ENCODE measurements around the gene FAM107B. TPM values are rescaled to one million over a fixed set of nuclear protein-coding genes. Genes with fewer than 3 reads are reported as not detected.

The FAM107B gene
- polyA plus RNA-seq, 2 donors: 9.0 to 24.2 TPM

DNA sequence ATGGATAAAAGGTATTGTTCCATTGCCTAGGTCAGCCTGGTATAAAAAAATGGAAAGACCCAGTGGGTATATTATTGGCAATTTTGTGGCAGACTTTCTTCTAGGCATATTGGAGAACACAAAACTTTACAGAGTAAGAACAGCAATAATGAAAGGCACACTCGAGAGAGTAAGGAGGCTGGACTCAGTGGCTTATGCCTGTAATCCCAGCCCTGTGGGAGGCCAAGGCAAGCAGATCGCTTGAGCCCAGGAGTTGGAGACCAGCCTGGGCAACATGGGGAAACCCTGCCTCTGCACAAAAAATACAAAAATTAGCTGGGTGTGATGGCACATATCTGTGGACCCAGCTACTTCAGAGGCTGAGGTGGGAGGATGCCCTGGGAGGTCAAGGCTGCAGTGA is 158.2 kb downstream of the FAM107B start:
- H3K36me3 ChIP-seq (ENCODE audit: control insufficient read depth in 2 of 2, insufficient read depth in 2 of 2, low read length in 1 of 2): no peaks in the 10 kb centered on the region
- H3K4me1 ChIP-seq (ENCODE audit: control insufficient read depth in 2 of 2, insufficient read depth in 2 of 2, low read length in 1 of 2): no peaks in the 10 kb centered on the region
- H3K4me3 ChIP-seq (ENCODE audit: low read depth in 1 of 2, low read length in 2 of 2): no peak overlapping the region
- no peaks in the 10 kb centered on the region for H3K27me3 ChIP-seq (ENCODE audit: control insufficient read depth in 1 of 2, insufficient read depth in 2 of 2, low read length in 2 of 2)
- H3K9me3 ChIP-seq (ENCODE audit: control insufficient read depth in 2 of 2, insufficient read depth in 1 of 2, low read depth in 1 of 2, low read length in 1 of 2): no peaks in the 10 kb centered on the region
- H3K27ac ChIP-seq (ENCODE audit: low read depth in 2 of 2, low read length in 1 of 2): no peak overlapping the region
- WGBS, 2 donors: 87 to 95% methylated on average over 2 of the region's 2 CpGs

DNA sequence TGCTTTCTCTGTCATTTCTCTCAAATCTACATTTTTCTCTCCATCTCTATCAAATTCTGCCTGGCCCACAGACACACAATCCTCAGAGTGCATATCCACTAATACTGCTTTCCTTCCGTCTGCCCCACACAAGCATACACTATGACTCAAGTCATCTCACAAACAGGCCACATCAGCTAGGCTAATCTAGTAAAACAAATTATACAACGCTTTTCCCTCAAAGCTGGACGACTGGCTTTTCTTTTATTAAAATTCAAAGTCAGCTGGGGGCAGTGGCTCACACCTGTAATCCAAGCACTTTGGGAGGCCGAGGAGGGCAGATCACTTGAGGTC is 161.1 kb downstream of the FAM107B start:
- Histone ChIP-seq H3K27me3 (ENCODE audit: control insufficient read depth in 1 of 2, insufficient read depth in 2 of 2, low read length in 2 of 2) (no peaks in the 10 kb centered on the region), H3K9me3 (ENCODE audit: control insufficient read depth in 2 of 2, insufficient read depth in 1 of 2, low read depth in 1 of 2, low read length in 1 of 2) (no peaks in the 10 kb centered on the region), H3K4me1 (ENCODE audit: control insufficient read depth in 2 of 2, insufficient read depth in 2 of 2, low read length in 1 of 2) (no peaks in the 10 kb centered on the region), H3K27ac (ENCODE audit: low read depth in 2 of 2, low read length in 1 of 2) (no peak overlapping the region), H3K36me3 (ENCODE audit: control insufficient read depth in 2 of 2, insufficient read depth in 2 of 2, low read length in 1 of 2) (no peaks in the 10 kb centered on the region), H3K4me3 (ENCODE audit: low read depth in 1 of 2, low read length in 2 of 2) (no peak overlapping the region)
- WGBS, 2 donors: 81 to 90% methylated on average over 4 of the region's 4 CpGs

DNA sequence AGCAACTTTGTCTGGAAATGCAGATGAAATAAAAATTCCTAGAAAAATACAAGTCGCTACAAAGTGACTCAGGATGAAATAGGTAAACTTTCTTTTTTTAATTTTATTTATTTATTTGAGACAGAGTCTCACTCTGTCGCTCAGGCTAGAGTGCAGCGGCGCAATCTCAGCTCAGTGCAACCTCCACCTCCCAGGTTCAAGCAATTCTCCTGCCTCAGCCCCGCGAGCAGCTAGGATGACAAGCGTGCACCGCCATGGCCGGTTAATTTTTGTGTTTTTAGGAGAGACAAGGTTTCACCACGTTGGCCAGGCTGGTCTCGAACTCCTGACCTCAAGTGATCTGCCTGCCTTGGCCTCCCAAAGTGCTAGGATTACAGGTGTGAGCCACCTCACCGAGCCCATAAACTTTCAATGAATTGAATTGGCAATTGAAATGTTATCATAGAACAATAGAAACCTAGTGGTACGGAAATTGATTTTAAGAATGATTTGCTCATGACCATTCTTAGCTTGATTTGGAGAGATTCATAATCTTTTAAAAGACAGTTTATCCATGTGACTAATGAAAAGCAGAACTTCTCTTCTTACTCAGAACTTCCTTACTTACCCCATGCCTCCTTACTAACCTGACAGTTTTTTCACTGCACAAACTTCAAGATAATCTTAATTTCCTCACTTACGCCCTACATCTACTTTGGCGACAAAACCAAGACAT is 161.7 kb downstream of the FAM107B start:
- Histone ChIP-seq H3K9me3 (ENCODE audit: control insufficient read depth in 2 of 2, insufficient read depth in 1 of 2, low read depth in 1 of 2, low read length in 1 of 2) (no peaks in the 10 kb centered on the region), H3K27me3 (ENCODE audit: control insufficient read depth in 1 of 2, insufficient read depth in 2 of 2, low read length in 2 of 2) (no peaks in the 10 kb centered on the region), H3K27ac (ENCODE audit: low read depth in 2 of 2, low read length in 1 of 2) (no peak overlapping the region), H3K36me3 (ENCODE audit: control insufficient read depth in 2 of 2, insufficient read depth in 2 of 2, low read length in 1 of 2) (no peaks in the 10 kb centered on the region), H3K4me1 (ENCODE audit: control insufficient read depth in 2 of 2, insufficient read depth in 2 of 2, low read length in 1 of 2) (no peaks in the 10 kb centered on the region), H3K4me3 (ENCODE audit: low read depth in 1 of 2, low read length in 2 of 2) (no peak overlapping the region)
- WGBS, 2 donors: 92 to 95% methylated on average over 15 of the region's 15 CpGs

DNA sequence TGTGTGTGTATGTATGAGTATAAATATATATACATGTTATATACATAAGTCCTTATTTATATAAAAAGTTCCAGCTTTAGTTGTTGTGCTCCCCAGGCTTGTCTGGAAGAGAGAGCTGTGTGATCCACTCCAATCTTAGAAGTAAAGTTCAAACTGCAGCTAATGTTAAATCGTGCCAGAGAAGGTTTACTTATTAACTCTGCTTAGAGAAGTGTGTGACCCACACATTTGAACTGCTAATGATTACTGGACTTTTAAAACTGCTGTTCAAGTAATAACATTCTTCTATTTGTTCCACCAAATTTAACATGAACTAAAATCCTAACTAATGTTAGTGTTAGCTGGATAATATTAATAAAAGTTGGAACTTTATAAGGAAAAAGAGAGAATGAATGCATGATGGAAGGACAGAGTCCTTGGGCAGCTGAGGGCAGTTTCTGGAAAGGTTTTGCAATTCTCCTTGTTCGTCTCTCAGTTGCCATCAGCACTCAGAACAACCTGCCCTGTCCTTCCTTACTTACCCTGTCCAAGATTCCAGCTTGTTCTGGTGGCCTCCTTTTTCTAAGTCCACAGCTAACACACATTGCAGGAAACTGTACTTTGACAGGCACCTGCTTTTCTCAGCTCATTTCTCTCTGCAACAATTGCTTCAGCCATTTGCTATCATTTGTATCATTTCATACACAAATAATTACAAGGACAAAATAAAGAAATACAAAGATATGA is 162.6 kb downstream of the FAM107B start:
- 14% methylated on average over 2 of the region's 2 CpGs for WGBS, 2 donors
- H3K27ac ChIP-seq (ENCODE audit: low read depth in 2 of 2, low read length in 1 of 2): no peak overlapping the region
- no peak overlapping the region for H3K4me3 ChIP-seq (ENCODE audit: low read depth in 1 of 2, low read length in 2 of 2)
- no peaks in the 10 kb centered on the region for H3K36me3 ChIP-seq (ENCODE audit: control insufficient read depth in 2 of 2, insufficient read depth in 2 of 2, low read length in 1 of 2)
- H3K4me1 ChIP-seq (ENCODE audit: control insufficient read depth in 2 of 2, insufficient read depth in 2 of 2, low read length in 1 of 2): no peaks in the 10 kb centered on the region
- no peaks in the 10 kb centered on the region for H3K9me3 ChIP-seq (ENCODE audit: control insufficient read depth in 2 of 2, insufficient read depth in 1 of 2, low read depth in 1 of 2, low read length in 1 of 2)
- H3K27me3 ChIP-seq (ENCODE audit: control insufficient read depth in 1 of 2, insufficient read depth in 2 of 2, low read length in 2 of 2): no peaks in the 10 kb centered on the region

DNA sequence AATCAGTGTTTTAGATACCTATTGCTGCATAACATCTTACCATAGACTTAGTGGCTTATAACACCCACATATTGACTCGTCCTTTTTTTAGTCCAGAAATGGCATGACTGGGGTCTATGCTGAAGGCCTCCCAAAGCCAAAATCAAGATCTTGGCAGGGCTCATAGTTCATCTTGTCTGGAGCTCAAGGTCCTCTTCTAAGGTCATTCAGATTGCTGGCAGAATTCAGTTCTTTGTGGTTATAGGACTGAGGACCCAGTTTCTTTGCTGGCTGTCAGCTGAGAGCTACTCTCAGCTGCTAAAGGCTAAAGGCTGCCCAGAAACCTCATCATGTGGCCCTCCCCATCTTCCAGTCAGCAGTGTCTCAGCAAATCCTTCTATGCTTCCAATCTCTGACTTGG is 165.5 kb downstream of the FAM107B start:
- WGBS, 2 donors: 67 to 88% methylated on average over 1 of the region's 1 CpG
- H3K27ac ChIP-seq (ENCODE audit: low read depth in 2 of 2, low read length in 1 of 2): no peak overlapping the region

DNA sequence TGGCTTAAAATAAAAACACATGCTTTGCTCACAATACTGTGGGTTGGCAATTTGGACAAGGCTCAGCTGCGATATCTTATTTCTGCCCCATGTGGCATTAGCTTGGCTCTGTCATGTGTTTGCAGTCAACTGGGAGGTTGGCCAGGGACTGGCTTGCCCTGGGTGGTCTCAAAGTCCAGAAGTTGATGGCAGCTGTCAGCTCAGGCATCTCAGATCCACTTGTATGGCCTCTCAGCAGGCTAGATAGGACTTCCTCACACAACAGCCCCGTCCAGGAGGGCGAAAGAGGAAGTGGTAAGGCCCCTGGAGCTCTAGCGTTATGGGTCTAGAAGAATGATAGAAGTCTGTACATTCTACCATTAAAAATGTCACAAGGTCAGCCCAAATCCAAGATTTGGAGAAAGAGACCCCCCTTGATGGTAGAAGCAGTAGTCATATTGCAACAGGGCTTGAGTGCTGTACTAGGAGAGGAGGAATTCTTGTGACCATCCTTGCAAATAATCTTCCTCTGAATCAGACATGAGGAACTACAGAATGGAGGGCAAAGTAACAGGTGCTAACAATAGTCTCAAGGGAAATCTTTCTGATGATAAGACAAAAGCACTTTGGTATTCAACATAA is 166.2 kb downstream of the FAM107B start:
- no peaks in the 10 kb centered on the region for H3K27me3 ChIP-seq (ENCODE audit: control insufficient read depth in 1 of 2, insufficient read depth in 2 of 2, low read length in 2 of 2)
- 78 to 87% methylated on average over 4 of the region's 4 CpGs for WGBS, 2 donors
- no peaks in the 10 kb centered on the region for H3K9me3 ChIP-seq (ENCODE audit: control insufficient read depth in 2 of 2, insufficient read depth in 1 of 2, low read depth in 1 of 2, low read length in 1 of 2)
- no peak overlapping the region for H3K27ac ChIP-seq (ENCODE audit: low read depth in 2 of 2, low read length in 1 of 2)
- H3K36me3 ChIP-seq (ENCODE audit: control insufficient read depth in 2 of 2, insufficient read depth in 2 of 2, low read length in 1 of 2): no peaks in the 10 kb centered on the region
- H3K4me1 ChIP-seq (ENCODE audit: control insufficient read depth in 2 of 2, insufficient read depth in 2 of 2, low read length in 1 of 2): no peaks in the 10 kb centered on the region
- H3K4me3 ChIP-seq (ENCODE audit: low read depth in 1 of 2, low read length in 2 of 2): no peak overlapping the region

More for the DNA sequence above, 165.5 kb downstream of the FAM107B start:
- H3K9me3 ChIP-seq (ENCODE audit: control insufficient read depth in 2 of 2, insufficient read depth in 1 of 2, low read depth in 1 of 2, low read length in 1 of 2): no peaks in the 10 kb centered on the region
- H3K4me3 ChIP-seq (ENCODE audit: low read depth in 1 of 2, low read length in 2 of 2): no peak overlapping the region
- H3K4me1 ChIP-seq (ENCODE audit: control insufficient read depth in 2 of 2, insufficient read depth in 2 of 2, low read length in 1 of 2): no peaks in the 10 kb centered on the region
- no peaks in the 10 kb centered on the region for H3K36me3 ChIP-seq (ENCODE audit: control insufficient read depth in 2 of 2, insufficient read depth in 2 of 2, low read length in 1 of 2)
- H3K27me3 ChIP-seq (ENCODE audit: control insufficient read depth in 1 of 2, insufficient read depth in 2 of 2, low read length in 2 of 2): no peaks in the 10 kb centered on the region

DNA sequence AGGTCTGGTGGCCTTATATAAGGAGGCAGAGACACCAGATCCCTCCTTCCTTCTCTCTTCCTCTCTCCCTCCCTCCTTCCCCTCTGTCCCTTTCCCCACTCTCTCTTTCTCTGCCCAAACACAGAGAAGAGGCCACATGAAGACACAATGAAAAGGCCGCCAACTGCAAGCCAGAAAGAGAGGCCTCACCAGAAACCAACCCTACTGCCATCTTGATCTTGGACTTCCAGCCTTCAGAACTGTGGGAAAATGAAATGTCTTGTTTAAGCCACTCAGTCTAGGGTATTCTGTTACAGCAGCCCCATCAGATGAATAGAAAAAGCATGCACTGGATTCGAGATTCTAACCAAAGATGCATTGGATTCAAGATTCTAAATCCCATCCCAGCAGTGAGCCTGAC is 168.1 kb downstream of the FAM107B start:
- H3K4me1 ChIP-seq (ENCODE audit: control insufficient read depth in 2 of 2, insufficient read depth in 2 of 2, low read length in 1 of 2): peaks cover 0 to 3% of the 10 kb centered on the region in 2 donors

DNA sequence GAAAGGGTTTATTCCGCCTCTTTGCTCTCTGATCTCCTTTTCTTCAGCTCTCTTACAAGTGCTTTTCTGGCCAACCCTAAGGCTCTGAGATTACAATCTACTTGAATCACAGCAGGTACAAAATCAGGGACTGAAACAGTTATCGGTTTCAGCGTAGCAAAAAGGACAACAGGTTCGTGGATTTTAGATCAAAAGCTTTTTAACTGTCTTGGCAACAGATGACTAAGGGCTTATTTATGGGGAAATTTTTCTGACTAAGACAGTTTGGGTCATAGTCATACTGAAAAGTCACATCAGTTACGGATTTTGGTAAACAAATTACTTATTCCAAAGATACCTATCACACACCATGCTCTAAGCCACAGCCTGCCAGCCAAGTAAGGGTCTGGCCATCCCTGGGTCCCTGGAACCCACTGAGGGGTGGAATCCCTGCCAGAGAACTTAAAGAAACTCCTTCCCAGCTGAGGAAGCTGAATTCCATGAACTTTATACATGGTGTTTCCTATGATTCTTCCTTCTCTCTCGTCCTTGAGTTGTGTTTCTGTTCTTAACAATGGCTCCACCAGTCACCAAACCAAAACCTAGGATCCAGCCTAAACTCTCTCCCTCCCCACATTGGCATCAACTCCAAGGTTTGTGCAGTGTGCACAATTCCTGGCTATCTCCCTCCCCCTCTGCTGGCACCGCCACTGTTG is 169.3 kb downstream of the FAM107B start:
- Histone ChIP-seq H3K9me3 (ENCODE audit: control insufficient read depth in 2 of 2, insufficient read depth in 1 of 2, low read depth in 1 of 2, low read length in 1 of 2) (no peaks in the 10 kb centered on the region), H3K27ac (ENCODE audit: low read depth in 2 of 2, low read length in 1 of 2) (peak overlapping the region in 1 of 2 donors; percentile 70), H3K27me3 (ENCODE audit: control insufficient read depth in 1 of 2, insufficient read depth in 2 of 2, low read length in 2 of 2) (no peaks in the 10 kb centered on the region), H3K4me1 (ENCODE audit: control insufficient read depth in 2 of 2, insufficient read depth in 2 of 2, low read length in 1 of 2) (peaks cover 0 to 3% of the 10 kb centered on the region in 2 donors), H3K4me3 (ENCODE audit: low read depth in 1 of 2, low read length in 2 of 2) (peak overlapping the region in 1 of 2 donors; percentile 63), H3K36me3 (ENCODE audit: control insufficient read depth in 2 of 2, insufficient read depth in 2 of 2, low read length in 1 of 2) (no peaks in the 10 kb centered on the region)
- WGBS, 2 donors: 35 to 36% methylated on average over 7 of the region's 7 CpGs

More for the DNA sequence above, 168.1 kb downstream of the FAM107B start:
- Histone ChIP-seq H3K36me3 (ENCODE audit: control insufficient read depth in 2 of 2, insufficient read depth in 2 of 2, low read length in 1 of 2) (no peaks in the 10 kb centered on the region), H3K9me3 (ENCODE audit: control insufficient read depth in 2 of 2, insufficient read depth in 1 of 2, low read depth in 1 of 2, low read length in 1 of 2) (no peaks in the 10 kb centered on the region), H3K27ac (ENCODE audit: low read depth in 2 of 2, low read length in 1 of 2) (no peak overlapping the region), H3K27me3 (ENCODE audit: control insufficient read depth in 1 of 2, insufficient read depth in 2 of 2, low read length in 2 of 2) (no peaks in the 10 kb centered on the region), H3K4me3 (ENCODE audit: low read depth in 1 of 2, low read length in 2 of 2) (no peak overlapping the region)
- WGBS, 2 donors: 94 to 99% methylated on average over 2 of the region's 2 CpGs
